ENCODE results near the gene PNMA8A. TPM values are rescaled to one million over a fixed set of nuclear protein-coding genes. Genes with fewer than 3 reads are reported as not detected.

The PNMA8A gene
- total RNA-seq, 1 donor from 2014 or later: 10.1 TPM

GRCh38 chr19:46423188-46423587, 48.2 kb downstream of the PNMA8A start:
- Mint-ChIP-seq H3K9me3 (ENCODE audit: low read depth) (no peaks in the 10 kb centered on the region), H3K27me3 (ENCODE audit: low read depth) (no peaks in the 10 kb centered on the region), H3K4me3 (ENCODE audit: unreplicated experiment) (no peak overlapping the region), H3K27ac (ENCODE audit: unreplicated experiment) (no peak overlapping the region), H3K4me1 (ENCODE audit: low read depth) (peaks cover 16% of the 10 kb centered on the region), H3K36me3 (ENCODE audit: low read depth) (no peaks in the 10 kb centered on the region)
- TF ChIP-seq CTCF (IDR thresholded peaks at IDR 0.05): no peak
- no peak for DNase-seq (ENCODE audit: low spot score)

GRCh38 chr19:46422344-46422743, 49.0 kb downstream of the PNMA8A start:
- Mint-ChIP-seq H3K4me3 (ENCODE audit: unreplicated experiment) (no peak overlapping the region), H3K4me1 (ENCODE audit: low read depth) (peaks cover 17% of the 10 kb centered on the region), H3K9me3 (ENCODE audit: low read depth) (no peaks in the 10 kb centered on the region), H3K27ac (ENCODE audit: unreplicated experiment) (no peak overlapping the region), H3K27me3 (ENCODE audit: low read depth) (no peaks in the 10 kb centered on the region), H3K36me3 (ENCODE audit: low read depth) (no peaks in the 10 kb centered on the region)
- no peak for DNase-seq (ENCODE audit: low spot score)
- no peak for TF ChIP-seq CTCF (IDR thresholded peaks at IDR 0.05)

DNA sequence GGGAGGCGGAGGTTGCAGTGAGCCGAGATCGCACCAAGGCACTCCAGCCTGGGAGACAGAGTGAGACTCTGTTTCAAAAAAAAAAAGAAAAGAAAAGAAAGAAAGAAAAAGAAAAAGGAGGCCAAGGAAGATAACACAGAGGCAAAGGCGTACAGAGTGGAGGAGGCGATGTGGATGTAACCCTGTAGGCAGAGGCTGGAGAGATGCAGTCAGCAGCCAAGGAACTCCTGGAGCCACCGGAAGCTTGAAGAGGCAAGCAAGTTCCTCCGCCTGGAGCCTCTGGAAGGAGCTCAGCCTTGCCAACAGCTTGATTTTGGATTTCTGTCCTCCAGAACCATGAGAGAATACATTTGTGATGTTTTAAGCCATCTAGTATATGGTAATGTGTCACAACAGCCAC, 51.3 kb downstream of the PNMA8A start:
- DNase-seq (ENCODE audit: low spot score): no peak
- H3K4me1 Mint-ChIP-seq (ENCODE audit: low read depth): peaks cover 24% of the 10 kb centered on the region
- H3K4me3 Mint-ChIP-seq (ENCODE audit: unreplicated experiment): no peak overlapping the region
- TF ChIP-seq CTCF (IDR thresholded peaks at IDR 0.05): no peak
- H3K27ac Mint-ChIP-seq (ENCODE audit: unreplicated experiment): no peak overlapping the region
- no peaks in the 10 kb centered on the region for H3K36me3 Mint-ChIP-seq (ENCODE audit: low read depth)
- H3K9me3 Mint-ChIP-seq (ENCODE audit: low read depth): no peaks in the 10 kb centered on the region
- H3K27me3 Mint-ChIP-seq (ENCODE audit: low read depth): no peaks in the 10 kb centered on the region

Other genes with a start within 250 kb of the PNMA8A start
- 1.3 to 2.9 TPM (median 2.1 TPM) in 3 replicates for gene IGFL1, start 241.8 kb downstream of the PNMA8A start, total RNA-seq
- gene HIF3A, start 174.5 kb downstream of the PNMA8A start, total RNA-seq: 78.3 to 113 TPM (median 88.1 TPM) in 3 replicates
- gene PPP5C, start 124.5 kb downstream of the PNMA8A start, total RNA-seq: 62.5 to 90.6 TPM (median 62.6 TPM) in 3 replicates
- gene CCDC8, start 58.0 kb downstream of the PNMA8A start, total RNA-seq: 39.3 to 53.2 TPM (median 39.5 TPM) in 3 replicates
- gene PNMA8C, start 42.6 kb downstream of the PNMA8A start, total RNA-seq: 0.10 to 0.27 TPM (median 0.20 TPM) in 3 replicates
- 2.2 to 5.5 TPM (median 2.5 TPM) in 3 replicates for gene PNMA8B, start 24.3 kb upstream of the PNMA8A start, total RNA-seq
- gene CALM3, start 129.8 kb upstream of the PNMA8A start, total RNA-seq: 137 to 148 TPM (median 144 TPM) in 3 replicates
- 0.80 to 2.4 TPM (median 2.2 TPM) in 3 replicates for gene PTGIR, start 153.5 kb upstream of the PNMA8A start, total RNA-seq
- not detected in 3 replicates for gene GNG8, start 164.6 kb upstream of the PNMA8A start, total RNA-seq
- gene DACT3, start 189.6 kb upstream of the PNMA8A start, total RNA-seq: 17.1 to 18.7 TPM (median 18.5 TPM) in 3 replicates
- gene PRKD2, start 245.6 kb upstream of the PNMA8A start, total RNA-seq: 21.9 to 31.9 TPM (median 23.3 TPM) in 3 replicates